ENCODE results near the gene CDH3.

Gene CDH3

GRCh38 chr16:68644715-68645493 lies at the start of gene CDH3:
CDH3 (plus strand) TSS chr16:68645310; CDS start chr16:68645380, 70 bp downstream.
- TF ChIP-seq GATA2 (IDR thresholded peaks at IDR 0.05; ENCODE audit: low read depth, low read length) (no peak), GATA3 (IDR thresholded peaks at IDR 0.05; ENCODE audit: low read depth, low read length) (no peak)

GRCh38 chr16:68596266-68596665 lies 48.8 kb upstream of the CDH3 start:
- TF ChIP-seq GATA2 (IDR thresholded peaks at IDR 0.05; ENCODE audit: low read depth, low read length) (no peak), GATA3 (IDR thresholded peaks at IDR 0.05; ENCODE audit: low read depth, low read length) (no peak)

GRCh38 chr16:68599586-68599985 lies 45.5 kb upstream of the CDH3 start:
- TF ChIP-seq GATA3 (IDR thresholded peaks at IDR 0.05; ENCODE audit: low read depth, low read length) (no peak), GATA2 (IDR thresholded peaks at IDR 0.05; ENCODE audit: low read depth, low read length) (no peak)

- TF ChIP-seq GATA2 (IDR thresholded peaks at IDR 0.05; ENCODE audit: low read depth, low read length): no peak
- TF ChIP-seq GATA3 (IDR thresholded peaks at IDR 0.05; ENCODE audit: low read depth, low read length): no peak
These were observed 39.4 kb upstream of the CDH3 start for GRCh38 chr16:68605746-68606145.

GRCh38 chr16:68607443-68607842 lies 37.7 kb upstream of the CDH3 start:
- TF ChIP-seq GATA3 (IDR thresholded peaks at IDR 0.05; ENCODE audit: low read depth, low read length): no peak
- no peak for TF ChIP-seq GATA2 (IDR thresholded peaks at IDR 0.05; ENCODE audit: low read depth, low read length)

- TF ChIP-seq GATA2 (IDR thresholded peaks at IDR 0.05; ENCODE audit: low read depth, low read length): no peak
- no peak for TF ChIP-seq GATA3 (IDR thresholded peaks at IDR 0.05; ENCODE audit: low read depth, low read length)
These were observed 36.8 kb upstream of the CDH3 start for GRCh38 chr16:68608330-68608729.

GRCh38 chr16:68612996-68613395 lies 32.1 kb upstream of the CDH3 start:
- TF ChIP-seq GATA2 (IDR thresholded peaks at IDR 0.05; ENCODE audit: low read depth, low read length) (no peak), GATA3 (IDR thresholded peaks at IDR 0.05; ENCODE audit: low read depth, low read length) (no peak)

GRCh38 chr16:68617734-68618133 lies 27.4 kb upstream of the CDH3 start:
- TF ChIP-seq GATA2 (IDR thresholded peaks at IDR 0.05; ENCODE audit: low read depth, low read length): no peak
- no peak for TF ChIP-seq GATA3 (IDR thresholded peaks at IDR 0.05; ENCODE audit: low read depth, low read length)

GRCh38 chr16:68626557-68626956 lies 18.6 kb upstream of the CDH3 start:
- TF ChIP-seq GATA3 (IDR thresholded peaks at IDR 0.05; ENCODE audit: low read depth, low read length) (no peak), GATA2 (IDR thresholded peaks at IDR 0.05; ENCODE audit: low read depth, low read length) (no peak)

GRCh38 chr16:68627951-68628425 lies 17.1 kb upstream of the CDH3 start:
- TF ChIP-seq GATA2 (IDR thresholded peaks at IDR 0.05; ENCODE audit: low read depth, low read length) (no peak), GATA3 (IDR thresholded peaks at IDR 0.05; ENCODE audit: low read depth, low read length) (no peak)

- no peak for TF ChIP-seq GATA3 (IDR thresholded peaks at IDR 0.05; ENCODE audit: low read depth, low read length)
- TF ChIP-seq GATA2 (IDR thresholded peaks at IDR 0.05; ENCODE audit: low read depth, low read length): no peak
These were observed 15.7 kb upstream of the CDH3 start for GRCh38 chr16:68629351-68629910.

- TF ChIP-seq GATA2 (IDR thresholded peaks at IDR 0.05; ENCODE audit: low read depth, low read length) (no peak), GATA3 (IDR thresholded peaks at IDR 0.05; ENCODE audit: low read depth, low read length) (no peak)
These were observed 9.0 kb upstream of the CDH3 start for GRCh38 chr16:68636064-68636560.

- no peak for TF ChIP-seq GATA3 (IDR thresholded peaks at IDR 0.05; ENCODE audit: low read depth, low read length)
- TF ChIP-seq GATA2 (IDR thresholded peaks at IDR 0.05; ENCODE audit: low read depth, low read length): no peak
These were observed 8.3 kb upstream of the CDH3 start for GRCh38 chr16:68636818-68637217.

GRCh38 chr16:68640972-68641371 lies 4.1 kb upstream of the CDH3 start:
- TF ChIP-seq GATA2 (IDR thresholded peaks at IDR 0.05; ENCODE audit: low read depth, low read length) (no peak), GATA3 (IDR thresholded peaks at IDR 0.05; ENCODE audit: low read depth, low read length) (no peak)

GRCh38 chr16:68642047-68642435 lies 3.1 kb upstream of the CDH3 start:
- TF ChIP-seq GATA3 (IDR thresholded peaks at IDR 0.05; ENCODE audit: low read depth, low read length) (no peak), GATA2 (IDR thresholded peaks at IDR 0.05; ENCODE audit: low read depth, low read length) (no peak)
